GM23338 (cell line): Measurements from ENCODE around the gene DPP3. TPM values are rescaled to one million over a fixed set of nuclear protein-coding genes. Genes with fewer than 3 reads are reported as not detected.

Source experiments
- ATAC-seq: fragments of 200-7000 bp; cut with Tn5 transposase; 3 replicates; pipeline ENCODE4 v1.9.1; 2020
- DNase-seq: peaks from one replicate; pipeline ENCODE4 v3.0.0-alpha.2; 2015; ENCODE audit warnings: low spot score
- H2AFZ ChIP-seq: fragments of 200-600 bp; sonication (generic); 2 replicates; pipeline ENCODE4 v1.8.0; 2016; ENCODE audit warnings: antibody characterized with exemption, mild to moderate bottlenecking, moderate library complexity
- H3F3A ChIP-seq: fragments of 200-600 bp; sonication (generic); replicated peaks from 2 replicates; pipeline ENCODE4 v1.8.0; 2017; ENCODE audit warnings: antibody characterized with exemption, mixed run types, low read depth
- H3K27ac ChIP-seq: fragments of 200-600 bp; sonication (generic); 2 replicates; pipeline ENCODE4 v1.6.1; 2016; ENCODE audit warnings: low read depth
- H3K27me3 ChIP-seq: fragments of 200-600 bp; sonication (generic); 2 replicates; pipeline ENCODE4 v1.8.0; 2016; ENCODE audit warnings: mild to moderate bottlenecking, mixed run types, moderate library complexity; ENCODE audit not compliant: insufficient read depth
- H3K36me3 ChIP-seq: fragments of 200-600 bp; sonication (generic); 2 replicates; pipeline ENCODE4 v1.8.0; 2016; ENCODE audit warnings: mild to moderate bottlenecking; ENCODE audit not compliant: insufficient read depth
- H3K4me1 ChIP-seq: fragments of 200-600 bp; sonication (generic); 2 replicates; pipeline ENCODE4 v1.8.0; 2016; ENCODE audit warnings: mild to moderate bottlenecking, moderate library complexity; ENCODE audit not compliant: insufficient read depth
- H3K4me2 ChIP-seq: fragments of 200-600 bp; sonication (generic); 2 replicates; pipeline ENCODE4 v1.7.1; 2017; ENCODE audit warnings: mixed run types
- H3K4me3 ChIP-seq: fragments of 200-600 bp; sonication (generic); 2 replicates; pipeline ENCODE4 v1.6.1; 2016; ENCODE audit warnings: mixed run types
- H3K79me2 ChIP-seq: fragments of 200-600 bp; sonication (generic); replicated peaks from 2 replicates; pipeline ENCODE4 v1.8.0; 2017; ENCODE audit warnings: mild to moderate bottlenecking; ENCODE audit not compliant: insufficient read depth
- H3K9me2 ChIP-seq: fragments of 200-600 bp; sonication (generic); 2 replicates; pipeline ENCODE4 v1.8.0; 2017; ENCODE audit not compliant: insufficient read depth
- H4K20me1 ChIP-seq: fragments of 200-600 bp; sonication (generic); replicated peaks from 2 replicates; pipeline ENCODE4 v1.8.0; 2017; ENCODE audit warnings: mild to moderate bottlenecking; ENCODE audit not compliant: insufficient read depth
- H3K27ac Mint-ChIP-seq: 2 replicates; pipeline ENCODE4 v1.8.0; 2020; ENCODE audit warnings: inconsistent platforms, mild to moderate bottlenecking, moderate library complexity, mixed read lengths
- H3K27me3 Mint-ChIP-seq: 3 replicates; pipeline ENCODE4 v1.8.0; 2022; ENCODE audit warnings: low read depth, mild to moderate bottlenecking, moderate library complexity, mixed read lengths, inconsistent platforms; ENCODE audit not compliant: insufficient read depth, poor library complexity
- H3K36me3 Mint-ChIP-seq: 3 replicates; pipeline ENCODE4 v1.8.0; 2021; ENCODE audit warnings: low read depth, mild to moderate bottlenecking, inconsistent platforms, moderate library complexity, mixed read lengths
- H3K4me1 Mint-ChIP-seq: 3 replicates; pipeline ENCODE4 v1.8.0; 2020; ENCODE audit warnings: mild to moderate bottlenecking, inconsistent platforms, mixed read lengths
- H3K4me3 Mint-ChIP-seq: 3 replicates; pipeline ENCODE4 v1.8.0; 2021; ENCODE audit warnings: moderate library complexity, mild to moderate bottlenecking, inconsistent platforms, mixed read lengths
- H3K9me3 Mint-ChIP-seq: 3 replicates; pipeline ENCODE4 v1.8.0; 2020; ENCODE audit warnings: moderate library complexity, mild to moderate bottlenecking, inconsistent platforms, mixed read lengths
- CREB1 ChIP-seq: fragments of 250-450 bp; sonication (Bioruptor Pico); IDR thresholded peaks from 2 replicates; pipeline ENCODE4 v1.5.0; 2020; ENCODE audit warnings: low read depth, mild to moderate bottlenecking, moderate library complexity
- EZH2 ChIP-seq: fragments of 200-600 bp; sonication (generic); IDR thresholded peaks from one replicate; pipeline ENCODE4 v1.8.0; 2017; ENCODE audit warnings: antibody characterized with exemption, mild to moderate bottlenecking, low read depth; ENCODE audit not compliant: unreplicated experiment
- EZH2phosphoT487 ChIP-seq: fragments of 200-600 bp; sonication (generic); IDR thresholded peaks from one replicate; pipeline ENCODE4 v1.8.1; 2018; ENCODE audit warnings: antibody characterized with exemption; ENCODE audit not compliant: unreplicated experiment
- JUNB ChIP-seq: IDR thresholded peaks from one replicate; pipeline ENCODE4 v1.6.1; 2016; ENCODE audit warnings: antibody characterized with exemption; ENCODE audit not compliant: unreplicated experiment
- NANOG ChIP-seq: IDR thresholded peaks from 2 replicates; pipeline ENCODE4 v1.6.1; 2016; ENCODE audit warnings: antibody characterized with exemption, borderline replicate concordance
- POLR2AphosphoS5 ChIP-seq: IDR thresholded peaks from 2 replicates; pipeline ENCODE4 v1.6.1; 2016; ENCODE audit warnings: antibody characterized with exemption, low read depth
- STAT1 ChIP-seq: IDR thresholded peaks from one replicate; pipeline ENCODE4 v1.6.1; 2016; ENCODE audit warnings: antibody characterized with exemption; ENCODE audit not compliant: unreplicated experiment
- ZNF114 ChIP-seq: fragments of 250-450 bp; sonication (Bioruptor Pico); IDR thresholded peaks from 2 replicates; pipeline ENCODE4 v1.5.0; 2020; ENCODE audit warnings: mild to moderate bottlenecking, moderate library complexity
- ZNF331 ChIP-seq: fragments of 250-450 bp; sonication (Bioruptor Pico); IDR thresholded peaks from 2 replicates; pipeline ENCODE4 v1.5.0; 2020; ENCODE audit warnings: low read depth, mild to moderate bottlenecking, moderate library complexity
- ZNF462 ChIP-seq: fragments of 250-450 bp; sonication (Bioruptor Pico); IDR thresholded peaks from 2 replicates; pipeline ENCODE4 v1.5.0; 2020; ENCODE audit warnings: mild to moderate bottlenecking, moderate library complexity
- polyA plus RNA-seq: library from polyadenylated mRNA; unstranded; fragments of >200 nt; fragmentation: Nextera tagmentation; extraction: Ambion mirVana; gene quantifications from 2 replicates; pipeline ENCODE4 v1.2.1, GENCODE V29; 2016
- total RNA-seq: library from RNA; depleted of rRNA; stranded (reverse); fragments of >200 nt; shearing (Covaris generic); gene quantifications from 2 replicates; pipeline ENCODE4 v1.2.3, GENCODE V29; 2014
- TF ChIP-seq, protein P1 (sequence below): IDR thresholded peaks from one replicate; pipeline ENCODE4 v1.6.1; 2018; ENCODE audit warnings: antibody characterized with exemption; ENCODE audit not compliant: unreplicated experiment
- TF ChIP-seq, protein P2 (sequence below), 2 experiments: fragments of 200-600 bp in 1 of 2; sonication (generic) in 1 of 2; conservative IDR thresholded peaks; 2 replicates each; pipeline versions ENCODE4 v1.5.1 to v1.6.1; 2016 to 2017; ENCODE audit warnings: antibody characterized with exemption in 2 of 2, low read depth in 2 of 2, mild to moderate bottlenecking in 2 of 2, moderate library complexity in 1 of 2
- TF ChIP-seq, protein P3 (sequence below): IDR thresholded peaks from 2 replicates; pipeline ENCODE4 v1.6.1; 2016; ENCODE audit warnings: antibody characterized with exemption

Gene DPP3
- total and polyA plus RNA-seq, 2 experiments from 2014 or later: 22.7 to 85.9 TPM

GRCh38 chr11:66529069-66529468 is 48.8 kb downstream of the DPP3 start:
- Mint-ChIP-seq H3K4me1 (peaks cover 5% of the 10 kb centered on the region; the same call in 2 of the 3 replicates), H3K27me3 (peaks cover 8% of the 10 kb centered on the region), H3K27ac (no peak overlapping the region), H3K9me3 (no peaks in the 10 kb centered on the region), H3K36me3 (peaks cover 9% of the 10 kb centered on the region; the same call in 2 of the 3 replicates), H3K4me3 (no peak overlapping the region)
- Histone ChIP-seq H3K36me3 (no peaks in the 10 kb centered on the region), H2AFZ (no peak overlapping the region), H3K4me2 (no peak overlapping the region), H4K20me1 (no peaks in the 10 kb centered on the region), H3K9me2 (no peaks in the 10 kb centered on the region), H3F3A (no peaks in the 10 kb centered on the region), H3K79me2 (no peaks in the 10 kb centered on the region), H3K27ac (no peak overlapping the region), H3K4me1 (no peaks in the 10 kb centered on the region), H3K4me3 (no peak overlapping the region), H3K27me3 (no peaks in the 10 kb centered on the region)
- TF ChIP-seq JUNB (no peak), ZNF331 (CRISPR knock-in tag) (no peak), POLR2AphosphoS5 (no peak), CREB1 (CRISPR knock-in tag) (no peak), EZH2 (no peak), ZNF462 (CRISPR knock-in tag) (no peak), STAT1 (no peak), EZH2phosphoT487 (no peak), NANOG (no peak), ZNF114 (CRISPR knock-in tag) (no peak)
- TF ChIP-seq, protein P1, sequence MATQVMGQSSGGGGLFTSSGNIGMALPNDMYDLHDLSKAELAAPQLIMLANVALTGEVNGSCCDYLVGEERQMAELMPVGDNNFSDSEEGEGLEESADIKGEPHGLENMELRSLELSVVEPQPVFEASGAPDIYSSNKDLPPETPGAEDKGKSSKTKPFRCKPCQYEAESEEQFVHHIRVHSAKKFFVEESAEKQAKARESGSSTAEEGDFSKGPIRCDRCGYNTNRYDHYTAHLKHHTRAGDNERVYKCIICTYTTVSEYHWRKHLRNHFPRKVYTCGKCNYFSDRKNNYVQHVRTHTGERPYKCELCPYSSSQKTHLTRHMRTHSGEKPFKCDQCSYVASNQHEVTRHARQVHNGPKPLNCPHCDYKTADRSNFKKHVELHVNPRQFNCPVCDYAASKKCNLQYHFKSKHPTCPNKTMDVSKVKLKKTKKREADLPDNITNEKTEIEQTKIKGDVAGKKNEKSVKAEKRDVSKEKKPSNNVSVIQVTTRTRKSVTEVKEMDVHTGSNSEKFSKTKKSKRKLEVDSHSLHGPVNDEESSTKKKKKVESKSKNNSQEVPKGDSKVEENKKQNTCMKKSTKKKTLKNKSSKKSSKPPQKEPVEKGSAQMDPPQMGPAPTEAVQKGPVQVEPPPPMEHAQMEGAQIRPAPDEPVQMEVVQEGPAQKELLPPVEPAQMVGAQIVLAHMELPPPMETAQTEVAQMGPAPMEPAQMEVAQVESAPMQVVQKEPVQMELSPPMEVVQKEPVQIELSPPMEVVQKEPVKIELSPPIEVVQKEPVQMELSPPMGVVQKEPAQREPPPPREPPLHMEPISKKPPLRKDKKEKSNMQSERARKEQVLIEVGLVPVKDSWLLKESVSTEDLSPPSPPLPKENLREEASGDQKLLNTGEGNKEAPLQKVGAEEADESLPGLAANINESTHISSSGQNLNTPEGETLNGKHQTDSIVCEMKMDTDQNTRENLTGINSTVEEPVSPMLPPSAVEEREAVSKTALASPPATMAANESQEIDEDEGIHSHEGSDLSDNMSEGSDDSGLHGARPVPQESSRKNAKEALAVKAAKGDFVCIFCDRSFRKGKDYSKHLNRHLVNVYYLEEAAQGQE: no peak
- TF ChIP-seq, protein P2, sequence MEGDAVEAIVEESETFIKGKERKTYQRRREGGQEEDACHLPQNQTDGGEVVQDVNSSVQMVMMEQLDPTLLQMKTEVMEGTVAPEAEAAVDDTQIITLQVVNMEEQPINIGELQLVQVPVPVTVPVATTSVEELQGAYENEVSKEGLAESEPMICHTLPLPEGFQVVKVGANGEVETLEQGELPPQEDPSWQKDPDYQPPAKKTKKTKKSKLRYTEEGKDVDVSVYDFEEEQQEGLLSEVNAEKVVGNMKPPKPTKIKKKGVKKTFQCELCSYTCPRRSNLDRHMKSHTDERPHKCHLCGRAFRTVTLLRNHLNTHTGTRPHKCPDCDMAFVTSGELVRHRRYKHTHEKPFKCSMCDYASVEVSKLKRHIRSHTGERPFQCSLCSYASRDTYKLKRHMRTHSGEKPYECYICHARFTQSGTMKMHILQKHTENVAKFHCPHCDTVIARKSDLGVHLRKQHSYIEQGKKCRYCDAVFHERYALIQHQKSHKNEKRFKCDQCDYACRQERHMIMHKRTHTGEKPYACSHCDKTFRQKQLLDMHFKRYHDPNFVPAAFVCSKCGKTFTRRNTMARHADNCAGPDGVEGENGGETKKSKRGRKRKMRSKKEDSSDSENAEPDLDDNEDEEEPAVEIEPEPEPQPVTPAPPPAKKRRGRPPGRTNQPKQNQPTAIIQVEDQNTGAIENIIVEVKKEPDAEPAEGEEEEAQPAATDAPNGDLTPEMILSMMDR (conservative IDR thresholded peaks at IDR 0.05; ENCODE audit: low read depth in 2 of 2): no peak
- TF ChIP-seq, protein P3, sequence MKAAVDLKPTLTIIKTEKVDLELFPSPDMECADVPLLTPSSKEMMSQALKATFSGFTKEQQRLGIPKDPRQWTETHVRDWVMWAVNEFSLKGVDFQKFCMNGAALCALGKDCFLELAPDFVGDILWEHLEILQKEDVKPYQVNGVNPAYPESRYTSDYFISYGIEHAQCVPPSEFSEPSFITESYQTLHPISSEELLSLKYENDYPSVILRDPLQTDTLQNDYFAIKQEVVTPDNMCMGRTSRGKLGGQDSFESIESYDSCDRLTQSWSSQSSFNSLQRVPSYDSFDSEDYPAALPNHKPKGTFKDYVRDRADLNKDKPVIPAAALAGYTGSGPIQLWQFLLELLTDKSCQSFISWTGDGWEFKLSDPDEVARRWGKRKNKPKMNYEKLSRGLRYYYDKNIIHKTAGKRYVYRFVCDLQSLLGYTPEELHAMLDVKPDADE: no peak
- DNase-seq (peak; percentile 59), ATAC-seq (peak; percentile 72)
